Right lung (tissue), 5 donors: Measurements from ENCODE around the gene LDLRAD4. TPM values are rescaled to one million over a fixed set of nuclear protein-coding genes. Genes with fewer than 3 reads are reported as not detected.
"Not testable (repeated sequence)": the region's sequence is repeated elsewhere in the genome, so short reads cannot be mapped to it uniquely, and the experiment has no call there.

Source experiments
- DNase-seq, 2 donors: peaks; one replicate each; pipeline ENCODE4 v3.0.0-alpha.2; 2013
- polyA plus RNA-seq, 5 donors: library from polyadenylated mRNA; unstranded; fragments of 120-200 nt; gene quantifications; one replicate each; pipeline versions ENCODE4 v1.2.1 to v1.2.3, GENCODE V29; 2013; ENCODE audit warnings: inconsistent platforms in 1 of 5, low replicate concordance in 1 of 5; ENCODE audit not compliant: insufficient read length in 5 of 5, insufficient read depth in 1 of 5

The LDLRAD4 gene
- polyA plus RNA-seq, 5 donors, result 14.2 to 18.6 (median 15.1) TPM

DNA sequence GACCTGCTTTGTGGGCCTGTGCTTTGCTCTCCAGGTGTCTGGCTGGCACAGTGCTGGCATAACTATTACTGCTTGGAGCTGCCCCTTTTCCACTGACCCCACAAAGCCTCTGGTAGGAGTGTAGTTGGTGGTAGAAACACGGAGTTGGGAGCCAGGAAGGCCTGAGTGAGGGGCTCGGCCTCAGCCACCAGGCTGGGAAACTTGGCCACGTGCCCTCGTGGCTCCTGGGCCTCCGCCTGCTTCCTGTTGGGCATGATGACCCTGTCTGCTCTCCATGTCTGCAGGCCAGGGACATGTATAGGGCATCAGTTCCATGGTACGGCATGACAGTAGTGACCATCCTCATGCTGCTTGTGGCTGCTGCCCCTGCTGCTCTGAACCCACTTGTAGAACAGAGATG is 266.6 kb downstream of the LDLRAD4 start:
- no peak for DNase-seq

DNA sequence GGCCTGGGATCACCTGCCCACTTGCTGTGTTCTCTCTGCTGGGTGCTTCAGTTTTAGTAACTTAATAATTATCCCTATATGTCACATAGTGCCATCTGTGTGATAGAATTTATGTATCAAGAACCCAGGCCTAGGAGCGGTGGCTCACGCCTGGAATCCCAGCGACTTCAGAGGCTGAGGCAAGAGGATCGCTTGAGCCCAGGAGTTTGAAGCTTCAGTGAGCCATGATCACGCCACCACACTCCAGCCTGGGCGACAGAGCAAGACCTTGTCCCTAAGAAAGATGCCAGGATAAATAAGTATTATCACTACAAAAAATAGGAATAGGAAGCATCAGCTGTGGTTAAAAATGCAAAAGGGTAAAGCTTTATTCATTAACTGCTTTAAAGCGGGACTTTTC is 267.0 kb downstream of the LDLRAD4 start:
- no peak for DNase-seq

DNA sequence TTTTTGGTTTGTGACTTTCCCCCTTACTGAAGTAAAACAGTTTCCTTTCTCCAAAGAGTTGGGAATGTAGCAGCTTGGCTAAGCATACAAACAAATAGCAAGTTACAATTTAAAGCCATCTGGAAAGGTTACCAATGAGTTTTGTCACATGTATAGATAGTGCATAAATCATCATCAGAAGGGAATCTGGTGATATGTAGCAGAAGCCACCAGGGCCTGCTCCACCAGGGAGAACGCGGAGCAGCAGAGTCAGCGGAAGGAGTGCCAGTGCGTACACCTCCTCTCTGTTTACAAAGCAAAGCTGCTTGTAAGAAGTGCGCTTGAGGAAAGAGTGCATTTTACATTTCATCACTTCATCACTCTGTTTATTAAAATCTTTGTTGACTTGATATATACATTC is 267.7 kb downstream of the LDLRAD4 start:
- DNase-seq, result no peak

DNA sequence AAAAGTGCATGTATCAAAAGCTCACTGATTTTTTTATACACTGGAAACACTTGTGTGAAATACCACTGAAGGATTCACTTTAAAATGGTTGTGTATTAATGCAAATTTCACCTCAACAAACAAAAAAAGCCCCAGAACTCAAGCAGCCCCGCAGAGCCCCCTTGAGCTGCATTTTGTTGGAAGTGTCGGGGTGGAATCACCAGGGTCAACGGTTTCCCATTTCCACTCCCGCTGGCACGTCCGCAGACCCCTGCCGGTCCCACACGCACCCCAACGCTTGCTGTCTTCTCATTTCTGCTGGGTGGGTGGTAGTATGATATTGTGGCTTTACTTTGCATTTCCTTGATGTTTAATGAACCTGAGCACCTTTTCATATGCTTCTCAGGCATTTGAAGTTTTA is 268.1 kb downstream of the LDLRAD4 start:
- no peak for DNase-seq

DNA sequence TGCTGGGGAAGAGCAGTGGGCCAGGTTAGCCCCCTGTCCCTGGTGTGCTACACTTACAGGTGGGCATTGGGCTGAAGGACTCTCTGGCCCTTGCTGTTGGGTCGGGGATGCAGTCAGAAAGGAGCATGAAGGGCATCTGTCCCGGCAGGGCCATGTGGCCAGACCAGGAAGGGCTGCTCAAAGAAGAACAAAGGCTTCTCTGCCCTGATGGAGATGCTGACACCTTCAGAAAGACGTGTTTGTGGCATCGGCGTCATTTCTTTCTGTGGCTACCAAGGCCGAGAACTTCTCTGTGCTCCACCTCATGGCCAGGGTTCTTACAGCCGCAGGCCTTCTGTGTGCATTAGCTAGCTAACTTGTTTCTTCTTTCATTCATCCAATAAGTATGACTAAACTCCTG is 268.7 kb downstream of the LDLRAD4 start:
- no peak for DNase-seq

DNA sequence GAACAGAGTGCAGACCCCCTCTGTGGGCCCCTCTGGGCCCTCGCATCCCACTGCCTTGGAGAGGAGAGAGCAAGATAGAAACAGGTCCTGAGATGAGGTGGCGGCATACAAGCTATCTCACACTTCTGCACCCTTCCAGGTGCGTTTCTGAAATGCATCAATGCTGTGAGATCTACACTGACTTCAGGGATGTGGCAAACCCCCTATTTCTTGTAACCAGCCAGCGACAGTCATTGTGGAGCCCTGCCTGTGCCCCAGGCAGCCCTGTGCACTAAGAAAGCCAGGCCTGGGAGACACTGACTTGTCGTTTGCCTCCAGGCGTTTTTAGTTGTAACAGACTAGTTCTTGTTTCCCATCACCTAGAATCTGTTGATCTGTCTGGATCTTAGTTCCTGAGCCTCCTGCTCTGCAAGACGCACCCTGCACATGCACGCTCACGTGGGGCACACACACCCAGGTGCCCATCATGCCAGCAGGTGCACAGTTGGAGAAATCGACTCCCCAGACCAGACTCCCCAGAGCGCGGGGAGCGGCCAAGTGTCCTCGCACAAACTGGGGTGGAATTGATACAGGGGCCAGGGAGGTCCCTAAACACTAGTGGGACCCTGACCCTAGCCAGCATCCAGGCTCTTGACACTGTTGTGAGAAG is 269.8 kb downstream of the LDLRAD4 start:
- DNase-seq, result no peak

DNA sequence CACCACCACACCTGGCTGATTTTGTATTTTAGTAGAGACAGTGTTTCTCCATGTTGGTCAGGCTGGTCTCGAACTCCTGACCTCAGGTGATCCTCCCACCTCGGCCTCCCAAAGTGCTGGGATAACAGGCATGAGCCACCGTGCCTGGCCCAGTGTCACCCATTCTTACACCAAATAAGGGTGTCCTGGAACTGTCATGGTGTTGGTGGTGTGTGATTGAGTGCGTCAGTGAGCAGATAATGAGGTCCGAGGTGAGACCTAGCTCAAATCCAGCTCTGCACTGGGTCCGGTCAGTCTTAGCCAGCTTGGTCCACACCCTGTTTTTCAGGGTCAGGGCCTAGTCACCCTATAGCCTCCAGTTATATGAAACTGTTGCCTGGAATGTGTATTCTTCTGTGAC is 270.7 kb downstream of the LDLRAD4 start:
- not testable (repeated sequence) for DNase-seq

DNA sequence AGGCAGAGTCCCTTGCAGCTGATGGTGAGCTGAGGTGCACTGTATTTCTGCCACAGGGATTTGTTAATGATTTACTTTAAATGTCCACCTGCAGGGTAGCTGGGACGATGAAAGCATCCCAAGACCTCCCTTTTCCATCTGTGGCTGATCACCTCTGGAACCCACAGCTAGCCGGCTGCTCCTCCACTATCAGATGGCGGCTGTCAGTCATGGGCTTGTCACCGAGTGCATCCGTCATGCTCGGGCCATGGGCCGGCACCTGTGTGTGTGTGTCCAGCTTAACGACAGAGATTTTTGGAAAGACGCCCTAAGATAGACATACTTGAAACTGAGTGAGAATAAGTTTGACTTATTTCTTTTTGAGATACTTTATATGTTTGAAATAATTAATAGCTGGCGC is 272.6 kb downstream of the LDLRAD4 start:
- DNase-seq, result no peak

DNA sequence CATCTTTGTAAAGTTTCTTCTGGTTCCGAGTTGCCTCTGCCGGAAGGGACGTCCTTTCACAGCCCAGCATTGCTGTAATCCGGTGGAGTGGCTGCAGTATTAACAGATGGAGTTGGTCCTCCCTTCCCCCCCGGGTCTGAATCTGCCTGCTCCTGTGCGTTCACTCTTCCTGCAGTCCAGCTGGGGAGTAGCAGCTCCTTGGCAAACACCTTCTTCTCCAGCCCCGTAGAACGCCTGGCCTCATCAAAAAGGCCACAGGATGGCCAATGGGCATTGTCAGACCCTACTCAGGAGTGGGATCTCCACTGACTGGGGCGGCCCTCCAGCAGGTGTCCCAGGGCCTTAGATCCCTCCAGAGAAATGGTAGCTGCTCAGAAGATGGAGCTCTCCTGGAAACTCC is 273.8 kb downstream of the LDLRAD4 start:
- no peak for DNase-seq

DNA sequence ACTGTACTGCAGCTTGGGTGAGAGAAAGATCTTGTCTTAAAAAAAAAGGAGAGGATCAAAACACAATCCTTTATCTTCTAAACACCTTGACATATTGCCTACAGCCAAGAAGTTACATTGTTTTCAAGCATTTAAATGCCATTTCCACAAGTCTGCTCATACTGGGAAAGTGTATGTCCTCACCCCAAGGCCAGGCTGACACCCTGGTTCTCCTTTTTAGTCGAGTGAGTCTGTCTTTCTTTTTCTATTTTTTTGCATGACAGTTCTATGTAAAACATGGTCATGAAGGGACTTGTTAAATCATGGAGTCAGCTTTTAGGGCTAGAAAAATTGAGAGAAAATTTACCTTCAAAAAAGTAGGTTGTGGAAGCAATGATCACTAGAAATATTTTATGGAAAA is 274.5 kb downstream of the LDLRAD4 start:
- no peak for DNase-seq

DNA sequence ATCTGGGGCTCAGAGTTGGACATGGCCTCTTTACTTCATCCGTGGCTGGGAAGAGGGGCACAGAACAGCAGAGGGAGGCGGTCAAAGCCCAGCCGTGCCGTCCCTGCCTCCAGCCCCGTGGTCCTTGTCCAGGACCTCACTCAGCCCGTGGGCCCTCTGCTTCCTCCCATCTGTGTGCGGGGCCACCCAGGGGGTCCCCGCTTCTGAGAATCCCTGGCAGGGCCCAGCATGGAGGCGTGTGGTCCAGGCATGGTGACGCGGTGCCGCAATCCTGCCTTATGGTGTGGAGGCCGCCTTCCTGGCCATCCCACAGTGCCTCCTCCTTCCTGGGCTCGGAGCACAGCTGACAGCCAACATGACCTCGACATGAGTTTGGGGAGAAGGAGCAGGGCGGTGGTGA is 275.2 kb downstream of the LDLRAD4 start:
- no peak for DNase-seq

DNA sequence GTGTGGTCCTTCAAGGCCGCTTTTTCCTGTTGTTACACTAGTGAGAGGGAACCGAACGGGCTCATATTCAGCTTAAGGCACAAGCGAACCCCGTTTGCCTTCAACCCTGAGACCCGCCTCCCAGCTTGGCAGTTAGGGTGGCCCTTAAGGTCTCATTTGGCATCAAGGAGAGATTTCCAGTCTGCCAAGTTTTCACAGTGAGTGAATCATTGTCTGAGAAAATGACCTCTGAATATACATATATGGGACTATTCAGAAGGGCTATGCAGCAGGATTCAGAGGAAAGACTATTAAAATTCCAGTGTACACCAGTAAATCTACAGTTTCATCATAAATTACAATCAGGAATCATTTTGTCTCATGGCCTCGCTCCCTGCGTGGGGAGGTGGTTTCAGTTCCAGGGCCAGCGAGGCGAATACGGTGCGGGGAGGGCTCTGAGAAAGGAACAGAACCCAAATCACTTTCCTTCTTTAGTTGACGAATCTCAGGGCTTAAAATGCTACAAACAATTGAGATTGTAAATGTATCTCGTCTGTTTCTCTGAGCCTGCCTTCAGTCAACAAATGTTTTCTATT is 276.4 kb downstream of the LDLRAD4 start:
- DNase-seq, result no peak

DNA sequence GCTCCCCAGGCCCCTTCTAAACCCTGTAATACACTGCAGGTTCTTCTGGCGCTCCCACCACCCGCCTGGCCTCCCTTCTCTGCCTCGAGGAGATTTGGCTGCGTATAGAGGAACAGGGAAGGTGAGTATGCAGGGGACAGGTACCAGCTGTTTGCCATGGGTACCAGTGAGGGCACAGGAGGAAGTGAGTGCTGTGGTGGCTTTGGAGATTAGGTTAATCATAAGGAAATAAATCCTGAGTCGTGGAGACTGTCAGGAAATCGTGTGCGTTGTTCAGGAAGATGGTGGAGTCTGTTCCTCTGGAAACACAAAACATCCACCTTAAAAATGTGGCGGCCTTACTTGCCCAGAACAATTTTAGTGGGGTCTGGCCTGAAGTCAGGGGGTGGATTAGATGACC is 277.4 kb downstream of the LDLRAD4 start:
- no peak for DNase-seq

DNA sequence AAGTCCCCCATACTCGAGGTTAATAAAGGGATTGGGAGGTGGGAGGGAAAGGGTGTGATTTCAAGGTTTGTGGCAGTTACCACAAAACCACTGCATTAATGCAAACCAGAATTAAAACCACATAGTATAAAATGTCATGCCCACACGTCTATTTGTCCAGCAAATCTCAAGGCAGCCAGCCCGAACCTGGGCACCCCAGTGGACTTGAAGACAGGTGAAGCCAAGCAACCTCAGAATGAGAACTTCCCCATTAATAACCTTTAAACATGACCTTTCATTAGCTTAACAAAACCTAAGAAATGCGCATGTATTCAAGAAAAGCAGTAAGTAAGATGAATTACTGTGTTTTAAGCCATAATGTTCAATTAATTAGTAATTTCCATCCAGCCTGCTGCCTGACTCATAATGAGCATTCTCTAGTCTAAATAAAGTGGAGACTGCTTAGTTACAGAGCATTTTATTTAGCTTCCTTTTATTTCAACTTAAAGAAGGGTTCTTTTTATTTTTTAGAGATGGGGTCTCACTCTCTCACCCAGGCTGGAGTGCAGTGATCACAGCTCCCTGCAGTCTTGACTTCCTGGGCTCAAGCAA is 278.2 kb downstream of the LDLRAD4 start:
- DNase-seq, result no peak

DNA sequence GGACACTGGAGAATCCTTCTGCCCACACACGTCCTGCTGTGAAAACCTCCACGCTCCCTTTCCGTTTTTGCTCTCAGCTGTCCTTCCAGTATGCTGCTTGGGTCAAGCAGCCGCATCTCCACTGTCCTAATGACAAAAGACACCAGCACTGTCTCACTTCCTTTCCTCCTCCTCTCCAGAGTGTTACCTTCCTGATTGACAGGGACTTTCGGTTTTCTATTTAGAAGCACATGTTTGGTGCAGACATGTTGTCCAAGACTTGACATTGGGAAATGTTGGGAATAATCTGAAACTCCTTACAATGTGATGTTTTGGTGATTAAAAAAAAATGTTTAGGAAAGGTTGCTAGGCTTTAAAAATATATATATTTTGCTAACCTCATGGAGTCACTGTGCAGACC is 281.2 kb downstream of the LDLRAD4 start:
- no peak for DNase-seq

DNA sequence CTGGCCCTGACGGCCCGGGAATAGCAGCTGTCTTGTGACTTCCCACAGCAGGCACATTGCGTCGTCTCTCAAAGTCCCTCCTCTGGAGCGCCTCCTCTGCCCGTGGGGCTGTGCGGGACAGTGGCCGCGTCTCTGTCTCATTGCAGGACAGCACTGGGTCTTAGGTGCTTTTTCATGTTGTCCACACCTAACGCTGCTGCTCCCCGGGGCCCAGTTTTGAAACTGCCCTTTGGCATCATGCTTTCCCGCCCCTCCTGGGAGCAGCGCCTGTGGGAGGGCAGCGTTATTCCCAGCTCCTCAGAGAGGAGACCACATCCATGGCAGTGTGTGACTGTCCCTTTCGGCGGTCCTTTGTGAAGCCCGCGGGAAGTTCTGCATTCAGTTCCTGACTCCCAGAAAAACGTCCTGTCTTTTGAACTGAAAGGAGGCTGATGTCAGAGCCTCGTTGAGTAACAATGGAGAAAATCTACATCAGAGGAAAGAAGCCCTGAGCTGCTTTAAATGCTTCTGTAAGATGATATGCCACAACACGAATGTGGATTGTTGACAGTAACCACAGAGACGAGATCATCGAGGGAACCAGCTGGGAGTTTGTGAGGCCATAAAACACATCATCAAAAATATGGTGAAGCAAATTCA is 281.8 kb downstream of the LDLRAD4 start:
- peak; percentile 68 to 79 for DNase-seq

DNA sequence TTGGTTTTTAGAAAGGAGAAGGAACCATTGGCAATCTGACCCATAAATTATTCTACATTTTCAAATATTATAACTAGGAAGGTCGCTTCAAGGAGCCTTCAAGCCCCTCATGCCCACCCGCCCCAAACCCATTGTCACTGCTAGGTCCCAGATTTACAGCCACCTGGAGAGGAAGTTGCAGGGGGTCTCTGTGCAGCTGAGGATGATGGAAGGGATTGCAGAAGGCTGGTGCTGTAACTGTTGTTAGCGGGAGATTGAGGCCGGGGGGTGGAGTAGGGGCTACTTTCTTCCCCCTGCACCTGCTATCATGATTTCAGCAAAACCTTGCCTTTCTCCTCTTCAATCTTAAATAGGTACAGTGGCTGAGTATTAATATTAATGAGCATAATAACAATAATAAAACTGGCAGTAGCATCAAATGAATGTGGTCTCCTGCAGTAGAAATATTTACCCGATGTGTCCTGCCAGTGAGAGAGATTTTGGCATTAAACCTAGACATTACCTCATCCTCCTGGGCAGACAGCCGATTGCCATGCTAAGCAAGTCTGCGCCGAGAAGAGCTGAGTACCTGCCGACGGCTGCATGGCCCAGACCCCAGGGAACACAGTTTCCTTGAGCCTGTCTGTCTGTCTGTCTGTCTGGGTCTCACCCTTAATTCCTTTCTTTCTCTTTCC is 282.4 kb downstream of the LDLRAD4 start:
- DNase-seq, result peak; percentile 59 to 63

DNA sequence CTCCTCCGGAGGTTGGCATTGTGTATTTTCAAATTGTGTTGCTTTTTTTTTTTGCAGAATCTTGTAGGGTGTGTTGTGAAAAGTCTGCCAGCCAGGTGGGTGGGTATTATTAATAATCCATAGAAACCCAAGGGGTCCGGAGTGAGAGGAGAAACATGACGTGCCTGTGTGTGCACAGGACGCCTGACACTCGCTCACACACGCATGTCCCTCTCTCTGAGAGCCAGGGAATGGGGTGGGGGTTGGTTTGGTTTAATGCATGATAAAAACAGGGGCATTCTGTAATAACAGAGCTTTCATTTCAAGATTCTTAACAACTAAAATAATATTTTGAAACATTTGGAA is 283.0 kb downstream of the LDLRAD4 start:
- DNase-seq, result no peak

DNA sequence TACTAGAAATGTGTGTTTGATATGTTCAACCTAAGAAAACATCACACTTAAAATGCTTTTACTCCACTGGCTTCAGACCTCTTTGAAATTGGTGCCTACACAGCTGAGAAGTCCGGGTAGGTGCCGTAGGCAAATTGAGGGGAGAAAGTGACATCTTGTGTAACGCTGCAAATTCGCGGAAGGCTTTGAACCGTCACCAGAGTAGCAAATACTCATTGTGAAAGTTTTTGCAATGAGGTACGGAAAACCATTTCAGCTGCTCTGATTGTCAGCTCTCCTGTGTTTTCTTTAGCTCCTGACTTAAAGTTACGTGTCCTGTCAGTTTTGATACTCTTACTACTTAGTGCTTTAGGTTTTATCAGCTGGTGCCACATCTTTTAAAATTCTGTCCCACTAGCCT is 283.3 kb downstream of the LDLRAD4 start:
- no peak for DNase-seq

DNA sequence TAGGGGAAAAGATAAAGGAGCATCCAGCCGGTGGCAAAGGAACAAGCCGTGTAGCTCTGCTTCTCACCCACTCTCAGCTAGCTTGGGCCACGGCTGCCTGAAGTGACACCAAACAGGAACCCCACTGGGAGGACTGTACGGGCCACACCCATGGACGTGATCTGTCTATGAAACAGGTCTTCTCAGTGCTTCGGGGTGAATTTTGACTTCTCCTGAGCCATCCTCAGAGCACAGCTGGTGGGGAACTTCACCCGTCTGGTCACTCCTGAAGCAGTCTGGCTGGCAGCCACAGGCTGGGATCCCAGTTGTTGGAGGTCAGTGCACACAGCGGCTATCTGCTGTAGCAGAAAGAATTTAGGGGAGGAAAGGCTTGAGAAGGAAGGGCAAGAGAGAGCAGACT is 284.0 kb downstream of the LDLRAD4 start:
- no peak for DNase-seq

DNA sequence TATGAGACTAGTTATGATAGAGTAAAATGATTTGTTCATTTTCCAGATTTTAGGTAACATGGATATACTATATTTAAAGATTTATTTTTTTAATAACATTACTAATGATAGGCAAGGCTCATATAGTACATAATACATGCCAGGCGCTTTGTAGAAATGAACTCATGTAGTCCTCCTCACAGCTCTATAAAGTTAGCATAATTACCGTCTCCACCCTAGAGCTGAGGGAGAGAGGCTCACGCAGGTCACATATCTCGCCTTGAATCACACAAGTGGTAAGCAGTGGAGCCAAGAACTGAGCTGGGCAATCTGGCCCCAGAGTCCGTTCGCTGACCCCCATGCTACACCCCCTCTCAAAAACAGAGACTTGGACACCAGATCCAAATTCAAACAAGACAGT is 285.3 kb downstream of the LDLRAD4 start:
- no peak for DNase-seq

DNA sequence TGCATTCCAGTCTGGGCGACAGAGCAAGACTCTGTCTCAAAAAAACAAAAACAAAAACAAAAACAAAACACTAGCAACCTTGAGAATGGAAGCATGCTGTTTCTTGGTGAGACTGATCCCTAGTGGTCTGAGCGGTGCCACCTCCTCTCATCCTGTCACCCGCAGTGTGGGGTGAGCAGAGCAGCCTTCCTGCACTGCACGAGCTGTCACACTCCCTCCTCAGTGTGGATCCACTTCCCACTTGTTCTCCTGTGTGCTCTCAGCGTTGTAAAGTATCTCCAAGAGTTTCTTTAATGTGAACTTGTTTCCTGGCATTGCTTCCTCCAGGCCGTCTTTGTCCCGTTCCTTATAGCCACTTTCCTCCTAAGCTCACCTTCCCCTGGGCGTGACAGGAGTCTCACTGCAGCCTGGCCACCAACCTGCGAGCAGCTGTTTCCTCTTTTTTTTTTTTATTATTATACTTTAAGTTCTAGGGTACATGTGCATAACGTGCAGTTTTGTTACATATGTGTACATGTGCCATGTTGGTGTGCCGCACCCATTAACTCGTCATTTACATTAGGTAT is 287.3 kb downstream of the LDLRAD4 start:
- DNase-seq, result no peak

DNA sequence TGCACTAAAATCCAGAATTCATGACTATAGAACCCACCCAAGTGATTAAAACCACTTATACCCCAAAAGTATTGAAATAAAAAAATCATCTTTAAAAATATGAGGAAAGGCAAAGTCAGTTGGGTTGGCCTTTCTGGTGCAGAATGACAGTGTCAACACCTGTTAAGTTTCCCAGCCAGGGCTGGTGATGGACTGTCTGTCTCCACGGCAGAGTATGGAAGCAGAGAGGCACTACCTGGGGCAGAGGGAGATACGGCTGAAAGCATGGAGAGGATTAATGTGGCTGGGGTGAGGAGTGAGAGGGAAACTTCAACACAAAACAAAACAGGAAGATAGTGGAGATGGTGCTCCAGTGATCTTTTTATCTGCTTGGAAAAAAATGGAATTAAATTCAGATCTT is 292.0 kb downstream of the LDLRAD4 start:
- DNase-seq, result no peak
